Peyer's patch (tissue), 4 donors: ENCODE results near the gene PKLR. TPM values are rescaled to one million over a fixed set of nuclear protein-coding genes. Genes with fewer than 3 reads are reported as not detected.
A peak's percentile ranks its signal among the peaks of the same experiment; 100 is the strongest.

ENCODE experiments used
- DNase-seq, 3 donors: peaks; one replicate each; pipeline ENCODE4 v3.0.0-alpha.2; 2017 to 2019
- H3K27ac ChIP-seq, 4 donors: fragments of 200-600 bp; sonication (generic); one replicate each; pipeline ENCODE4 v1.5.1; 2016 to 2019
- H3K27me3 ChIP-seq, 2 donors: fragments of 200-600 bp; sonication (generic); one replicate each; pipeline ENCODE4 v1.5.1; 2019
- H3K36me3 ChIP-seq, 3 donors: fragments of 200-600 bp; sonication (generic); one replicate each; pipeline ENCODE4 v1.5.1; 2016 to 2019
- H3K4me1 ChIP-seq, 4 donors: fragments of 200-600 bp; sonication (generic); one replicate each; pipeline ENCODE4 v1.5.1; 2016 to 2019
- H3K4me3 ChIP-seq, 4 donors: fragments of 200-600 bp; sonication (generic); 1 replicate in 3 of 4; 2 replicates in 1 of 4; pipeline ENCODE4 v1.5.1; 2016 to 2019; ENCODE audit warnings: mild to moderate bottlenecking in 1 of 4
- H3K9me3 ChIP-seq, 4 donors: fragments of 200-600 bp; sonication (generic); one replicate each; pipeline ENCODE4 v1.5.1; 2016 to 2019; ENCODE audit warnings: mild to moderate bottlenecking in 1 of 4
- POLR2A ChIP-seq, 2 donors: fragments of 450-650 bp; IDR thresholded peaks; one replicate each; pipeline ENCODE4 v1.5.1; 2017; ENCODE audit warnings: antibody characterized with exemption in 2 of 2, mild to moderate bottlenecking in 2 of 2, moderate library complexity in 2 of 2
- total RNA-seq, 4 donors: library from RNA; depleted of rRNA; stranded (reverse); fragments of >200 nt; gene quantifications; one replicate each; pipeline ENCODE4 v1.1.0, GENCODE V29; 2016
- TF ChIP-seq, protein P1 (sequence below), 6 experiments: fragments of 450-650 bp in 4 of 6; fragments of 200-600 bp in 2 of 6; sonication (generic) in 1 of 6; IDR thresholded peaks; one replicate each; pipeline ENCODE4 v1.5.1; 2017 to 2019; ENCODE audit warnings: antibody characterized with exemption in 6 of 6, mild to moderate bottlenecking in 3 of 6, moderate library complexity in 1 of 6

PKLR gene
- total RNA-seq, 4 donors from 2014 or later = 35.7 to 50.5 (median 36.2) TPM; not detected in 1

DNA sequence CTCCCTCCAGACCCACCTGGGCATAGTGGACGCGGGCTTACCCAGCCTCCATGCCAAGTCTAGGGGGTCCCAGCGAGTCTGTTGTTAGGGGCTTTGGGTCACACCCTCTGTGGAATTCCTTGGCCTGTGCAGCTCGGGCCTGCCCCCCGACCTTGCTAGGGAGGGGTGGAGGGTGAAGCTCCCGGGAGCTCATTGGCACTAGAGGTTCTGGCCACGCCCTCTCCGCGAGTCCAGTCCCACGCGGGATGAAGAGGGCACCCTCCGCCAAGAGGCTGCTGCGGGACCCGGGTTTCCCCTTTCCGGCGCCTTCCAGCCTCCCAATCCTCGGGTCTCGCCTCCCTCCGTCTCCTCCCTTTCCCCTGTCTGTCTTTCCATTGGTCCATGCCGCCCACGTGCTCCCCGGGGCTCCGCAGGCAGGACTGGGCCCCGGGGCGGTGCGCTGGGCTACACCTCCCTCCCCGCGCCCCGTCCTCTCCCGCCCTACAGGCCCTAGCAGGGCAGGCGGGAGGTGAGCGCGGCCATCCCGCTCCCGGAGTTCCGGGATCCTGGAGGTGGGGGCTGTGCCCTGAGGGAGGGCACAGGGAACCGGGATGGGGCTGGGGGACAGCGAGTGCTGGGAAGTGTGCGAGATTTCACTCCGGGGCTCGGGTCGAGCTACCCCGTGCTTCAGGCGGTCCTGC lies 22.9 kb upstream of the PKLR start:
- H3K36me3 ChIP-seq = peaks cover 0 to 31% (median 0%) of the 10 kb centered on the region in 3 donors
- peak overlapping the region; percentile 70 to 98 (median 80) for H3K4me3 ChIP-seq
- TF ChIP-seq, protein P1, sequence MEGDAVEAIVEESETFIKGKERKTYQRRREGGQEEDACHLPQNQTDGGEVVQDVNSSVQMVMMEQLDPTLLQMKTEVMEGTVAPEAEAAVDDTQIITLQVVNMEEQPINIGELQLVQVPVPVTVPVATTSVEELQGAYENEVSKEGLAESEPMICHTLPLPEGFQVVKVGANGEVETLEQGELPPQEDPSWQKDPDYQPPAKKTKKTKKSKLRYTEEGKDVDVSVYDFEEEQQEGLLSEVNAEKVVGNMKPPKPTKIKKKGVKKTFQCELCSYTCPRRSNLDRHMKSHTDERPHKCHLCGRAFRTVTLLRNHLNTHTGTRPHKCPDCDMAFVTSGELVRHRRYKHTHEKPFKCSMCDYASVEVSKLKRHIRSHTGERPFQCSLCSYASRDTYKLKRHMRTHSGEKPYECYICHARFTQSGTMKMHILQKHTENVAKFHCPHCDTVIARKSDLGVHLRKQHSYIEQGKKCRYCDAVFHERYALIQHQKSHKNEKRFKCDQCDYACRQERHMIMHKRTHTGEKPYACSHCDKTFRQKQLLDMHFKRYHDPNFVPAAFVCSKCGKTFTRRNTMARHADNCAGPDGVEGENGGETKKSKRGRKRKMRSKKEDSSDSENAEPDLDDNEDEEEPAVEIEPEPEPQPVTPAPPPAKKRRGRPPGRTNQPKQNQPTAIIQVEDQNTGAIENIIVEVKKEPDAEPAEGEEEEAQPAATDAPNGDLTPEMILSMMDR (IDR thresholded peaks at IDR 0.05) = peak in 1 of 6 experiments; percentile 18
- peak; percentile 90 to 91 for TF ChIP-seq POLR2A (IDR thresholded peaks at IDR 0.05)
- no peaks in the 10 kb centered on the region for H3K9me3 ChIP-seq
- DNase-seq = peak; percentile 93 to 97 (median 97)
- H3K4me1 ChIP-seq = peaks cover 0 to 34% (median 8%) of the 10 kb centered on the region in 4 donors
- peak overlapping the region; percentile 93 to 99 (median 96) for H3K27ac ChIP-seq
- H3K27me3 ChIP-seq = no peaks in the 10 kb centered on the region

DNA sequence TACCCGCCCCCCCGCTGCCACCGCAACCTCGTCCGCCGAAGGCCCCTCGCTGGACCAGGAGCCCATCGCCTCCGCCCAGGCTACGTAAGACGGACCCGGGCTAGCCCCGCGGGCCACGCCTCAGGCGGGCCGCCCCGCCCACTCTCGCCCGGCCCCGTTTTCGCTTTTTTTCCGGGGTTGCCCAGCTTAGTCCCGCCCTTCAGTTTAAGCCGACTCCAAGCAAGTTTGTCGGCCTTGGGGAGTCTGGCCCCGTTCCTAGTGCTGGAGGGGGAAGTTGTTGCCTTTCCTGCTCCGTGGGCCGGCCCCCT lies 22.4 kb upstream of the PKLR start:
- Histone ChIP-seq H3K4me3 (peak overlapping the region; percentile 70 to 98 (median 80)), H3K9me3 (no peaks in the 10 kb centered on the region), H3K36me3 (peaks cover 0 to 31% (median 0%) of the 10 kb centered on the region in 3 donors), H3K4me1 (peaks cover 0 to 34% (median 8%) of the 10 kb centered on the region in 4 donors), H3K27ac (peak overlapping the region; percentile 93 to 99 (median 96)), H3K27me3 (no peaks in the 10 kb centered on the region)
- TF ChIP-seq, protein P1 (IDR thresholded peaks at IDR 0.05) = no peak
- TF ChIP-seq POLR2A (IDR thresholded peaks at IDR 0.05) = peak in 1 of 2 donors; percentile 5
- peak; percentile 79 to 95 (median 95) for DNase-seq

DNA sequence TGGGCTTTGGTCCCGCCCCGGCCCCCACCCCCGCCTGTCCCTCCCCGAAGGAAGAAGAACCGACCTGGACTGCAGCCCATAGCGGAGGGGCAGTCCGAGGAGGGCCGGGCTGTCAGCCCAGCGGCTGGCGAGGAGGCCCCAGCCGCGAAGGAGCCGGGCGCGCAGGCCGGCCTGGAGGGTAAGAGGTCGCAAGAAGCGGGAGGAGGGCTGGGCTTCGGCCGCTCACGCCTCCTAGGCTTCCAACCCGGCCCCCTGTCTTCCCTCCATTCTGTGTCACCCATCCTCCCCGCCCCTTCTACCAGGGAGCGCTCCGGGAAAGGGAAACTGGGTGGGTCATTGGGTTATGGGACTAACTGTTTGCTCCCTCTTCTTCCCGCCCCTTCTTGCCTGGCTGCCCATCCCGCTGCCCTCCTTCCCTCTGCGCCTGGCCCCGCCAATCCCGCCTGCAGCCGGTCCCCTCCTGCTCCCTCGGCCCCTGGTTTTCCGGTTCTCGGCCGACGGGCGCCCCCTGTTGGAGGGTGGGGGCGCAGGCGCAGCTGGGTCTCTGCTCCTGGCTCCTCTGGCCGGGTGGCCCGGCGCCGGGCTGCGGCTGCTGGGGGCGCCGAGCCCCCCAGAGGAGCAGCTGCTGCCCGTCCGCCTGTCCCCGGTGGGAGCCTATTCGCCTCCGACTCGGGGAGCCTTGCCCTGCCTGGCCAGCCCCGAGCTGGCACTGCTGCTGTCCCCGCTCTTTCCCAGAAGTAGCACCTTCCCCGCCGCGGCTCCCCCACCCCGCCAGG lies 21.9 kb upstream of the PKLR start:
- H3K4me3 ChIP-seq = peak overlapping the region; percentile 70 to 98 (median 80)
- no peaks in the 10 kb centered on the region for H3K9me3 ChIP-seq
- peak; percentile 80 to 93 (median 92) for DNase-seq
- peak overlapping the region; percentile 93 to 99 (median 96) for H3K27ac ChIP-seq
- H3K36me3 ChIP-seq = peaks cover 0 to 32% (median 0%) of the 10 kb centered on the region in 3 donors
- peaks cover 0 to 34% (median 8%) of the 10 kb centered on the region in 4 donors for H3K4me1 ChIP-seq
- no peaks in the 10 kb centered on the region for H3K27me3 ChIP-seq
- TF ChIP-seq, protein P1 (IDR thresholded peaks at IDR 0.05) = peak; percentile 96 to 99 (median 98)
- peak; percentile 4 to 6 for TF ChIP-seq POLR2A (IDR thresholded peaks at IDR 0.05)

- Histone ChIP-seq H3K4me3 (peak overlapping the region; percentile 70 to 98 (median 80)), H3K27me3 (no peaks in the 10 kb centered on the region), H3K9me3 (no peaks in the 10 kb centered on the region), H3K27ac (peak overlapping the region; percentile 93 to 99 (median 96)), H3K4me1 (peaks cover 0 to 34% (median 8%) of the 10 kb centered on the region in 4 donors), H3K36me3 (peaks cover 0 to 32% (median 0%) of the 10 kb centered on the region in 3 donors)
- TF ChIP-seq, protein P1 (IDR thresholded peaks at IDR 0.05) = no peak
- TF ChIP-seq POLR2A (IDR thresholded peaks at IDR 0.05) = no peak
- DNase-seq = peak in 1 of 3 donors; percentile 55
Measured at GRCh38 chr1:155322571-155322952, 21.3 kb upstream of the PKLR start.

DNA sequence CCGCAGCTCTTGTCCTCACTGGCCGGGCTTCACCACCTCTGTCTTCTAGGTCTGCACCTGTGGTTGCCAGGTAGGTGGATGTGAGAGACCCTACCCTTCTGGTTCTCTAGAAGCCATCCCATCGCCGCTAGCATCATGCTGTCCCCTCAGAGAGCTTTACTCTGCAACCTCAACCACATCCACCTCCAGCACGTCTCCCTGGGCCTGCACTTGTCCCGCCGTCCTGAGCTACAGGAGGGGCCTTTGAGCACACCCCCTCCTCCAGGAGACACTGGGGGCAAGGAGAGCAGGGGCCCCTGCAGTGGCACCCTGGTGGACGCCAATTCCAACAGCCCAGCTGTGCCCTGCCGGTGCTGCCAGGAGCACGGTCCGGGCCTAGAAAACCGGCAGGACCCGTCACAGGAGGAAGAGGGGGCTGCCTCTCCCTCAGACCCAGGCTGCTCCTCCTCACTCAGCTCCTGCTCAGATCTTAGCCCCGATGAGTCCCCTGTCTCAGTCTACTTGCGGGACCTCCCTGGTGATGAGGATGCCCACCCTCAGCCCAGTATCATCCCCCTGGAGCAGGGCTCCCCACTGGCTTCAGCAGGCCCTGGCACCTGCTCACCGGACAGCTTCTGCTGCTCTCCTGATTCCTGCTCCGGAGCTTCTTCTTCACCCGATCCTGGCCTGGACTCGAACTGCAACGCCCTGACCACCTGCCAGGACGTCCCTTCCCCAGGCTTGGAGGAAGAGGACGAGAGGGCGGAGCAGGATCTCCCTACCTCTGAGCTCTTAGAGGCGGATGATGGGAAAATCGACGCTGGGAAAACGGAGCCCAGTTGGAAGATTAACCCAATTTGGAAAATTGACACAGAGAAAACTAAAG lies 20.6 kb upstream of the PKLR start:
- TF ChIP-seq, protein P1 (IDR thresholded peaks at IDR 0.05) = no peak
- no peak for TF ChIP-seq POLR2A (IDR thresholded peaks at IDR 0.05)
- H3K36me3 ChIP-seq = peaks cover 0 to 26% (median 0%) of the 10 kb centered on the region in 3 donors
- peaks cover 0 to 38% (median 8%) of the 10 kb centered on the region in 4 donors for H3K4me1 ChIP-seq
- DNase-seq = peak in 1 of 3 donors; percentile 47
- H3K27ac ChIP-seq = peak overlapping the region; percentile 68 to 99 (median 84)
- no peaks in the 10 kb centered on the region for H3K9me3 ChIP-seq
- no peaks in the 10 kb centered on the region for H3K27me3 ChIP-seq
- peak overlapping the region in 3 of 4 donors; percentile 70 to 98 (median 82) for H3K4me3 ChIP-seq
